Small intestine (tissue), 7 donors: Measurements from ENCODE around the gene C1orf226. TPM values are rescaled to one million over a fixed set of nuclear protein-coding genes. Genes with fewer than 3 reads are reported as not detected.
"Not testable (repeated sequence)": the region's sequence is repeated elsewhere in the genome, so short reads cannot be mapped to it uniquely, and the experiment has no call there.

Source experiments
- DNase-seq, 2 donors: peaks; one replicate each; pipeline versions ENCODE4 v3.0.0 to v3.0.0-alpha.2; 2013
- FAIRE-seq: peaks from 2 replicates; lab custom pipeline; 2012; peaks lifted over from hg19 to GRCh38; lab: Jason Lieb, UNC
- H3K27ac ChIP-seq, 3 donors: one replicate each; pipeline ENCODE4 v1.5.1; 2013; ENCODE audit warnings: low read length in 2 of 3, mild to moderate bottlenecking in 2 of 3, control low read depth in 1 of 3, inconsistent platforms in 1 of 3, low read depth in 1 of 3, moderate library complexity in 1 of 3
- H3K27me3 ChIP-seq, 3 donors: one replicate each; pipeline ENCODE4 v1.6.1; 2013; ENCODE audit warnings: low read length in 3 of 3, inconsistent platforms in 1 of 3; ENCODE audit not compliant: control insufficient read depth in 3 of 3, insufficient read depth in 3 of 3
- H3K36me3 ChIP-seq, 3 donors: one replicate each; pipeline ENCODE4 v1.6.1; 2013; ENCODE audit warnings: low read length in 3 of 3, inconsistent platforms in 1 of 3, low read depth in 1 of 3, mild to moderate bottlenecking in 1 of 3, moderate library complexity in 1 of 3; ENCODE audit not compliant: control insufficient read depth in 3 of 3, insufficient read depth in 2 of 3
- H3K4me1 ChIP-seq, 3 donors: one replicate each; pipeline ENCODE4 v1.6.1; 2013; ENCODE audit warnings: low read length in 2 of 3, inconsistent platforms in 1 of 3, low read depth in 1 of 3, mild to moderate bottlenecking in 1 of 3, moderate library complexity in 1 of 3; ENCODE audit not compliant: control insufficient read depth in 3 of 3, insufficient read depth in 2 of 3
- H3K4me3 ChIP-seq, 3 donors: one replicate each; pipeline ENCODE4 v1.5.1; 2013; ENCODE audit warnings: low read length in 3 of 3, control low read depth in 1 of 3, inconsistent platforms in 1 of 3, low read depth in 1 of 3, mild to moderate bottlenecking in 1 of 3, moderate library complexity in 1 of 3
- H3K9me3 ChIP-seq, 2 donors: one replicate each; pipeline ENCODE4 v1.6.1; 2013; ENCODE audit warnings: low read depth in 1 of 2, low read length in 1 of 2; ENCODE audit not compliant: control insufficient read depth in 2 of 2, insufficient read depth in 1 of 2
- WGBS, 3 donors: extraction: QIAGEN DNeasy Blood & Tissue Kit; methylation state at CpG; one replicate each; pipeline ENCODE4 v1.1.7; 2013; 5-methylcytosine and 5-hydroxymethylcytosine counted together
- polyA plus RNA-seq, 4 donors: library from polyadenylated mRNA; stranded (reverse) in 3 of 4; unstranded in 1 of 4; fragments of 200-250 nt in 3 of 4; fragments of 120-200 nt in 1 of 4; gene quantifications; one replicate each; pipeline versions ENCODE4 v1.2.1 to v1.2.3, GENCODE V29; 2013
- donor health status: healthy with polysubstance abuse.
- donor health status: control.
- donor health status: control.
- donor health status: Bipolar disorder and iron deficiency.
- donor health status: healthy.

Gene C1orf226
- polyA plus RNA-seq, 4 donors, result 8.1 to 14.1 (median 13.2) TPM

- WGBS, 3 donors, result 96 to 97% (median 97%) methylated on average over 1 of the region's 1 CpG
- H3K27me3 ChIP-seq, result no peaks in the 10 kb centered on the region
These were observed 26.0 kb downstream of the C1orf226 start for GRCh38 chr1:162407539-162407938.

GRCh38 chr1:162412002-162412401 lies 30.5 kb downstream of the C1orf226 start, which contains the start of gene SH2D1B:
Gene SH2D1B, minus strand, starts transcription at chr1:162412136. Its CDS starts 120 bp downstream, at chr1:162412016.
- WGBS, 3 donors, result 83 to 88% (median 85%) methylated on average over 3 of the region's 3 CpGs
- Histone ChIP-seq H3K36me3 (no peaks in the 10 kb centered on the region), H3K27ac (no peak within 1 kb of the TSS), H3K4me3 (no peak within 1 kb of the TSS), H3K27me3 (no peaks in the 10 kb centered on the region), H3K4me1 (no peaks in the 10 kb centered on the region), H3K9me3 (peaks cover 0 to 3% of the 10 kb centered on the region in 2 donors)
- DNase-seq (no peak), FAIRE-seq (no peak)

More at GRCh38 chr1:162407539-162407938, 26.0 kb downstream of the C1orf226 start:
- no peaks in the 10 kb centered on the region for H3K4me1 ChIP-seq
- DNase-seq (no peak), FAIRE-seq (no peak)
- H3K9me3 ChIP-seq, result no peaks in the 10 kb centered on the region
- no peak overlapping the region for H3K4me3 ChIP-seq
- H3K27ac ChIP-seq, result no peak overlapping the region
- no peaks in the 10 kb centered on the region for H3K36me3 ChIP-seq

- H3K36me3 ChIP-seq, result no peaks in the 10 kb centered on the region
- H3K9me3 ChIP-seq, result peaks cover 0 to 3% of the 10 kb centered on the region in 2 donors
- no peak for DNase-seq
- H3K27me3 ChIP-seq, result no peaks in the 10 kb centered on the region
- H3K4me3 ChIP-seq, result no peak overlapping the region
- FAIRE-seq, result no peak
- H3K4me1 ChIP-seq, result peaks cover 0 to 5% (median 0%) of the 10 kb centered on the region in 3 donors
- H3K27ac ChIP-seq, result no peak overlapping the region
These were observed 34.7 kb downstream of the C1orf226 start for GRCh38 chr1:162416215-162416614.

GRCh38 chr1:162416909-162417308 lies 35.4 kb downstream of the C1orf226 start:
- DNase-seq (no peak), FAIRE-seq (no peak)
- no peaks in the 10 kb centered on the region for H3K36me3 ChIP-seq
- H3K9me3 ChIP-seq, result peaks cover 0 to 3% of the 10 kb centered on the region in 2 donors
- no peak overlapping the region for H3K4me3 ChIP-seq
- 87 to 95% (median 94%) methylated on average over 2 of the region's 2 CpGs for WGBS, 3 donors
- H3K4me1 ChIP-seq, result peaks cover 0 to 5% (median 3%) of the 10 kb centered on the region in 3 donors
- H3K27me3 ChIP-seq, result no peaks in the 10 kb centered on the region
- H3K27ac ChIP-seq, result no peak overlapping the region

GRCh38 chr1:162417650-162418049 lies 36.1 kb downstream of the C1orf226 start:
- DNase-seq, result no peak
- FAIRE-seq, result no peak
- H3K4me1 ChIP-seq, result peaks cover 0 to 7% (median 3%) of the 10 kb centered on the region in 3 donors
- H3K27ac ChIP-seq, result no peak overlapping the region
- H3K36me3 ChIP-seq, result no peaks in the 10 kb centered on the region
- H3K4me3 ChIP-seq, result no peak overlapping the region
- 92 to 94% (median 93%) methylated on average over 7 of the region's 7 CpGs for WGBS, 3 donors
- H3K9me3 ChIP-seq, result peaks cover 0 to 3% of the 10 kb centered on the region in 2 donors
- H3K27me3 ChIP-seq, result no peaks in the 10 kb centered on the region

- H3K36me3 ChIP-seq, H3K27me3 ChIP-seq, H3K9me3 ChIP-seq, H3K4me3 ChIP-seq, FAIRE-seq, H3K4me1 ChIP-seq: not testable (repeated sequence)
- DNase-seq, result peak in 1 of 2 donors; percentile 63
- peak overlapping the region; percentile 48 to 77 (median 58) for H3K27ac ChIP-seq
- 43 to 73% (median 55%) methylated on average over 7 of the region's 7 CpGs for WGBS, 3 donors
These were observed 37.1 kb downstream of the C1orf226 start for GRCh38 chr1:162418584-162418983.

GRCh38 chr1:162419450-162419931 lies 38.0 kb downstream of the C1orf226 start:
- not testable (repeated sequence) for H3K9me3 ChIP-seq, H3K36me3 ChIP-seq, H3K27me3 ChIP-seq, H3K4me1 ChIP-seq, FAIRE-seq
- H3K4me3 ChIP-seq, result peak overlapping the region in 1 of 3 donors; percentile 20
- WGBS, 3 donors, result 14 to 55% (median 33%) methylated on average over 9 of the region's 9 CpGs
- H3K27ac ChIP-seq, result peak overlapping the region; percentile 73 to 78 (median 77)
- peak; percentile 89 to 96 for DNase-seq

GRCh38 chr1:162420120-162420519 lies 38.6 kb downstream of the C1orf226 start:
- DNase-seq (peak in 1 of 2 donors; percentile 5), FAIRE-seq (no peak)
- Histone ChIP-seq H3K4me3 (peak overlapping the region in 1 of 3 donors; percentile 20), H3K9me3 (peaks cover 0 to under 1% of the 10 kb centered on the region in 2 donors), H3K4me1 (peaks cover 0 to 7% (median 3%) of the 10 kb centered on the region in 3 donors), H3K27ac (peak overlapping the region; percentile 43 to 58 (median 46)), H3K27me3 (no peaks in the 10 kb centered on the region), H3K36me3 (no peaks in the 10 kb centered on the region)
- 82% methylated on average over 3 of the region's 3 CpGs for WGBS, 3 donors
